A673 (cell line): ENCODE data around the gene C6. TPM values are rescaled to one million over a fixed set of nuclear protein-coding genes. Genes with fewer than 3 reads are reported as not detected.

Source experiments
- BruUV-seq: library from RNA; stranded (reverse); fragments of 400-500 nt; replicated peaks from 2 replicates; lab custom pipeline; 2021; lab: Mats Ljungman, UMichigan
- CTCF ChIA-PET: fragments of 300-600 bp; sonication (Branson Sonifier 250); formaldehyde crosslinking; loops from one replicate; lab custom pipeline; 2022; ENCODE audit warnings: antibody characterized with exemption; lab: Charles Lee
- POLR2A ChIA-PET: fragments of 300-600 bp; sonication (Branson Sonifier 250); formaldehyde crosslinking; loops from one replicate; lab custom pipeline; 2022; ENCODE audit warnings: antibody characterized with exemption; ENCODE audit not compliant: low non-redundant PET; lab: Charles Lee
- DNase-seq: peaks from one replicate; pipeline ENCODE4 v3.0.0-alpha.2; 2015; ENCODE audit warnings: low spot score
- H3K27ac ChIP-seq: fragments of 200-600 bp; sonication (generic); 2 replicates; pipeline ENCODE4 v1.5.1; 2016; ENCODE audit warnings: mixed run types, low read depth, mild to moderate bottlenecking, mixed read lengths, antibody characterized with exemption, low read length; ENCODE audit not compliant: poor library complexity, severe bottlenecking
- H3K27me3 ChIP-seq: fragments of 200-600 bp; sonication (generic); replicated peaks from 2 replicates; pipeline ENCODE4 v1.6.1; 2017; ENCODE audit warnings: mixed run types, low read depth, mild to moderate bottlenecking, mixed read lengths, antibody characterized with exemption, low read length; ENCODE audit not compliant: insufficient read depth, poor library complexity
- H3K36me3 ChIP-seq: fragments of 200-600 bp; sonication (generic); 2 replicates; pipeline ENCODE4 v1.6.1; 2016; ENCODE audit warnings: mixed run types, mild to moderate bottlenecking, mixed read lengths, antibody characterized with exemption, low read length; ENCODE audit not compliant: insufficient read depth, poor library complexity, severe bottlenecking
- H3K4me1 ChIP-seq: fragments of 200-600 bp; sonication (generic); 2 replicates; pipeline ENCODE4 v1.6.1; 2017; ENCODE audit warnings: mixed run types, mild to moderate bottlenecking, mixed read lengths, antibody characterized with exemption, low read length; ENCODE audit not compliant: insufficient read depth, poor library complexity, severe bottlenecking
- H3K4me3 ChIP-seq: fragments of 200-600 bp; sonication (generic); 2 replicates; pipeline ENCODE4 v1.5.1; 2016; ENCODE audit warnings: low read depth, mixed run types, mild to moderate bottlenecking, mixed read lengths, low read length; ENCODE audit not compliant: poor library complexity, severe bottlenecking
- H3K9me3 ChIP-seq: fragments of 200-600 bp; sonication (generic); 2 replicates; pipeline ENCODE4 v1.6.1; 2016; ENCODE audit warnings: mixed run types, low read depth, mild to moderate bottlenecking, mixed read lengths, antibody characterized with exemption, low read length; ENCODE audit not compliant: poor library complexity, severe bottlenecking
- CTCF ChIP-seq: fragments of 300-800, 200-600 bp; sonication (generic); conservative IDR thresholded peaks from 2 replicates; pipeline ENCODE4 v1.5.1; 2017; ENCODE audit warnings: low read depth, mild to moderate bottlenecking, antibody characterized with exemption, low read length, moderate library complexity, mixed read lengths
- EZH2 ChIP-seq: fragments of 200-600 bp; sonication (generic); IDR thresholded peaks from 2 replicates; pipeline ENCODE4 v1.6.1; 2017; ENCODE audit warnings: borderline replicate concordance, low read depth, mild to moderate bottlenecking, mixed read lengths, antibody characterized with exemption, low read length; ENCODE audit not compliant: poor library complexity, severe bottlenecking
- intact Hi-C: fragments of 100-400 bp; cut with micrococcal nuclease; formaldehyde crosslinking; loops from one replicate; pipeline ENCODE4 v1.10.0; 2022; ENCODE audit not compliant: unreplicated experiment
- total RNA-seq: library from RNA; stranded (reverse); gene quantifications from 2 replicates; pipeline ENCODE4 v1.2.3, GENCODE V29; 2021

Gene C6
- total RNA-seq, 1 experiment from 2014 or later: 6.1 TPM

GRCh38 chr5:41161271-41161670 is 52.1 kb downstream of the C6 start:
- CTCF ChIA-PET: no interaction called here
- intact Hi-C loops: no loop called here
- POLR2A ChIA-PET: no interaction called here

DNA sequence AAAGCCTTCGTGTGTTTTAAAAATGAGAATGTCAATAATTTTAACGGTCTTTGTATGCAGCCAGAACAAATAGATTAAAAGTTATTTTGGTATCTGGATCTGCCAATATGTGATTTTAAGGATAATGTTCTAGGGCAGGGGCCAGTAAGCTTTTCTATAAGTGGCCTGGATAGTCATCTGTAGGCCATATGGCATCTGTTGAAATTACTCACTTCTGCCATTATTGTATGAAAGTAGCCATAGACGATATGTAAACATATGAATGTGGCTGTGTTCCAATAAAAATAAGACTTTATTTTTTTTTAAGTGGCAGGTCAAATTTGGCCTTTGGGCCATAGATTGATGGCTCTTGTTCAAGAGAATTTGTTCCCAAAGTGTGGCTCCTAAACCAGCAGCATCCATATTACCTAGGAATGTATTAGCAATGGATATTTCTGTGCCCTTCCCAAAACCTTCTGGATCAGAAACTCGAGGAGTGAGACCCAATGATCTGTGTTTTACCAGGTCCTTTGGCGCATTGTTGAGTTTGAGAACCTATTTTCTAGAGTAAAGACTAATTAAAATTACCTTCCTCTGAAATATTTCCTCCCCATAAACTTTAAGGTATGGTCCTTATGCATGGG is 55.9 kb downstream of the C6 start:
- no peak overlapping the region for H3K4me3 ChIP-seq
- CTCF ChIA-PET: no interaction called here
- intact Hi-C loops: no loop called here
- POLR2A ChIA-PET: no interaction called here
- no peak for TF ChIP-seq CTCF
- no peak for TF ChIP-seq EZH2
- no peak overlapping the region for H3K27ac ChIP-seq
- no peaks in the 10 kb centered on the region for H3K4me1 ChIP-seq
- BruUV-seq: no TSS peak
- DNase-seq: no peak
- no peaks in the 10 kb centered on the region for H3K36me3 ChIP-seq
- no peaks in the 10 kb centered on the region for H3K27me3 ChIP-seq
- no peaks in the 10 kb centered on the region for H3K9me3 ChIP-seq

More at GRCh38 chr5:41161271-41161670, 52.1 kb downstream of the C6 start:
- H3K36me3 ChIP-seq: no peaks in the 10 kb centered on the region
- no peaks in the 10 kb centered on the region for H3K27me3 ChIP-seq
- no peak for DNase-seq
- no peaks in the 10 kb centered on the region for H3K4me1 ChIP-seq
- H3K27ac ChIP-seq: no peak overlapping the region
- H3K4me3 ChIP-seq: no peak overlapping the region
- TF ChIP-seq CTCF: no peak
- no peaks in the 10 kb centered on the region for H3K9me3 ChIP-seq
- no TSS peak for BruUV-seq

DNA sequence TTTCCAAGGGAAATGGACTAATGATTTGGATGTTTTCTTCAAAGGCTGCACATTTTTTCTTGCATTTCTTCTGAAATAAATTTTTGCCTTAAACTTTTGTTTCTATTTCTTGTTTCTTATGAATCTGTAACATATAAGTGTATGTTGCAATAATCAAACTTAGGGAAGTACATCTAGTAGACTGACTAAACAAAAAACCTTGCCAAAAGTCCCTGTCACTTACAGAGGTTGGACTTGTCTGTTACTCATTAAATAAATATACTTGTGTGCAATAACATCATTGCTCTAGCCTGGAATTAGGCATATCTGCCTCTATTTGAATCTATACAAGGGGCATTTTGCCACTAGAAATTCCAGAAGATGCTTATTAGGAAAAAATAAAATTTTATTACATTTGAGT is 56.6 kb downstream of the C6 start:
- TF ChIP-seq CTCF (no peak), EZH2 (no peak)
- Histone ChIP-seq H3K9me3 (no peaks in the 10 kb centered on the region), H3K36me3 (no peaks in the 10 kb centered on the region), H3K27ac (no peak overlapping the region), H3K4me3 (no peak overlapping the region), H3K4me1 (no peaks in the 10 kb centered on the region), H3K27me3 (no peaks in the 10 kb centered on the region)
- DNase-seq: no peak
- no TSS peak for BruUV-seq
- intact Hi-C loops: no loop called here
- POLR2A ChIA-PET: no interaction called here
- CTCF ChIA-PET: no interaction called here
